Measurements from ENCODE around the gene ZNF423.

The ZNF423 gene

GRCh38 chr16:49491771-49492761, 363.8 kb downstream of the ZNF423 start:
- no peak for DNase-seq (ENCODE audit: low read depth)

- DNase-seq (ENCODE audit: low read depth), result no peak
Measured at GRCh38 chr16:49491106-49491670, 364.7 kb downstream of the ZNF423 start.

DNA sequence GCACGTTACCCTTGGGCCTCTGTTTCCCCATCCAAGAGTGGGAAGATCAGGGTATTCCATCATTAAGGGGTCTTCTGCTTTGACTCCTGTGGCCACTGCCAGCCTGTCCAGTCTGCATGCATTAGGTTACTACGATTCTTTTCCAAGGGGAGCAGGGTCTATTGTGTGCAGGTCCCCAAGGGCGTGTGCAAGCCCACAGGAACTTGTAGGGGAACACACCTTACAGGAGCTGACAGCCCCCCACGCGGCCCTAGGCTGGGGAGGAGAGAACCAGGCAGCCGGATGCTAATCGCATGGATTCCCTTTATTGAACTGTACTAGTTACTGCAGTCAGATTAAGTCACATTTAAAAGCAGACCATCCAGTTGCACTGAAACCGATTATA, 365.6 kb downstream of the ZNF423 start:
- no peak for DNase-seq (ENCODE audit: low read depth)

- DNase-seq (ENCODE audit: low read depth), result no peak
Measured at GRCh38 chr16:49489686-49490320, 366.1 kb downstream of the ZNF423 start.

- no peak for DNase-seq (ENCODE audit: low read depth)
Measured at GRCh38 chr16:49488740-49489525, 367.0 kb downstream of the ZNF423 start.

- DNase-seq (ENCODE audit: low read depth), result no peak
Measured at GRCh38 chr16:49488336-49488735, 367.6 kb downstream of the ZNF423 start.

GRCh38 chr16:49487746-49488145, 368.2 kb downstream of the ZNF423 start:
- no peak for DNase-seq (ENCODE audit: low read depth)

DNA sequence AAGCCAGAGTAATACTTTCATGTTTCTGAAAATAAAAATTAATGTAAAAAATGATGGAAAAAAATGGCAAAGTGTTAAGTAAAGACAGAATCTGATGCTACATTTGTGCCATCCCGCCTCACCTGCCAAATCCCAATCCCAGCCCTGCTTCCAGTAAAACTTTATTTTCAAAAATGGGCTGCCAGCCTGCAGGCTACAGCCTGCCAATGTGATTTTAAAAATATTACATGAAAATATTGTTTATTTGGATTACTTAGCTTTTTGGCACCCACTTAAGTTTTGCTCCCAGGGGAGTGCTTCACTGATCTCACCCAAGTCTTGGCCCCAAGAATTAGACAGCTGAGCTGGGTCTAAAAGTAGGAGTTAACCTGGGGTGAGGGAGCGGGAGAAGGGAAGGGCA, 369.5 kb downstream of the ZNF423 start:
- DNase-seq (ENCODE audit: low read depth), result no peak

DNA sequence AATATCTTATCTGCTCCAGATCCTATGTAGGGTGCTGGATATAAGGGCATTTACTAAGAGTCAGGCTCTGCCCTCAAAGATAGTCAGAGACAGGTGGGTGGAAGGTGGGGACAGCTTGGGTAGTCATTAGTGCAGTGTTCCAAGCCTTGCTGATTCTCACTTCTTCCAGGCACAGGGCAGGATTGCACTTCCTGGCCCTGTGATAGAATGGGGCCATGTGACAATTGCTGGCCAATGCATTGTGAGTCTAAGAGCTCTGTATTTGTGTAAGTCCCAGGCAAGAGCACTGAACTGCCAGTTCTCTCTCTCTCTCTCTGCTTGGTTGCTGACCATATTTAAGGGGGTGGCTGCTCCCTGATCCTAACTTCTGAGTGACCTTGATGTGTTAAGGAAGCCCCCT, 370.2 kb downstream of the ZNF423 start:
- DNase-seq (ENCODE audit: low read depth), result no peak

- DNase-seq (ENCODE audit: low read depth), result no peak
Measured at GRCh38 chr16:49484936-49485335, 371.0 kb downstream of the ZNF423 start.

DNA sequence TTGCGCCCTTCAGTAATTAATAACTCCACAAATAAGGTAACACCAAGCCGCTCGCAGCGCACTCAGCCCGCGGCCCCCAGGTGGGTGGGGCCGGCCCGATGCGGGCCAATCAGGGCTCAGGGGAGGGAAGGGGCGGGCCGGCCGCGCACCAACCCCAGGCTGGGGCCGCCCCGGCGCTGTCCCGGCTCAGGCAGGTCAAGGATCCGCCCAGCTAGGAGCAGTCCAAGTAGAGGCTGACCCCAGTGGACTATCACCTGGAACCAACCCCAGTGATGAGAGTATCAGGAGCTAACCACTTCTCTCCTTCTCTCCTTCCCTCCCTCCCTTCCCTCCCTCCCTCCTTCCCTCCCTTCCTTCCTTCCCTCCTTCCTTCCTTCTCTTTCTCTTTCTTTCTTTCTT, 371.5 kb downstream of the ZNF423 start:
- no peak for DNase-seq (ENCODE audit: low read depth)

DNA sequence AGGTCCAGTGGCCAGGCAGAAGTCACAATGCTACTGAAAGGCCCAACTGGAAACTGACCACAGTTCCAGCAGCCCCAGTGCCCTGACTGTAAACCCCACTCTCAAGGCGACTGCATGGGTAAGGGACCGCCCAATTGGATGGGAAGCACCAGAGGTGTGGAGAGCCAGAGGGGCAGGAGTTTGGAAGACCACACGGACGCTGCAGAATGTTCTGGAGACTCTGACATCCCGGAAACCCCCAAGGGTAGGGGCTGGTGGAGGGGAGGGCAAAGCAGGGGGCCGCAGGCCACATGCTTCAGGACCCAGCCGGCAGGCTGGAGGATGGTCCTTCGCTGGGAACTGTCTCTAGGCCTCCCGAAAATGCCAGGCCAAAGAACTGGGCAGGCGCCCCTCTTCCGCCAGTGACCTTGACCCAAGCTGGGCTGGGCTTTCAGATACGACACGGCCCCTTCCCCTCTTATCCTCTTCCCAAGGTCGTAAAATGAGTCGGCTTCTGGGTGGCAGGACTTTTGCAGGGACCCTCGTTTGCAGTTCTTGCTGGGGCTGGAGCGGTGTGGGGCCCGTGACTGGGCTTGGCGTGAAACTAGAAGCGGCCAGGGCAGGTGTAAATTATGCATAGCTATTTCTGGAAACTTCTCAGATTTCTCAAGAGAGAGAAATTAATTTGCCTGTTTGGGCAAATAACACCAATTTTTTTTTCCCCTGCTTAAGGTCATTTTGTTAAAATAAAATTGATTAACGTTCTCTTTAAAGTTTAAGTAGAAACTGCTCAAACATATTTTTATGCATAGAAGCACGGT, 372.1 kb downstream of the ZNF423 start:
- no peak for DNase-seq (ENCODE audit: low read depth)

DNA sequence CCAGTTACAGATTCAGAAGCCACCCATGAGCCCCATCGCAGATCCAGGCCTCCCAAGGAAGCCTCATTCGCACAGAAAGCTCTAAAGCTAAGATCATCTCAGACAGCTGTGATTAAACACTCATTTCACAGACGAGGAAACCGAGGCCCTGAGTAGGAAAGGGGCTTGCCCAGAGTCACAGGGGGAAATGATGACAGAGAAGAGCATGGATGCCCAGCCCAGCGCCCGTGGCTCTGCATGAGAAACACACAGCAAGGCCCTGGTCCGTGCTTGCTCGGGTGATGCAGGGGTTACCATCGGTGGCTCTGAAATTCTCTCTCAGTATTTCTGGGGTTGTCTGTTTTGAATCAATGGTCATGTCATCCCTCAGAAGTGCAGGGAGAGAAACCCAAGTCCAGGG, 372.7 kb downstream of the ZNF423 start:
- no peak for DNase-seq (ENCODE audit: low read depth)

DNA sequence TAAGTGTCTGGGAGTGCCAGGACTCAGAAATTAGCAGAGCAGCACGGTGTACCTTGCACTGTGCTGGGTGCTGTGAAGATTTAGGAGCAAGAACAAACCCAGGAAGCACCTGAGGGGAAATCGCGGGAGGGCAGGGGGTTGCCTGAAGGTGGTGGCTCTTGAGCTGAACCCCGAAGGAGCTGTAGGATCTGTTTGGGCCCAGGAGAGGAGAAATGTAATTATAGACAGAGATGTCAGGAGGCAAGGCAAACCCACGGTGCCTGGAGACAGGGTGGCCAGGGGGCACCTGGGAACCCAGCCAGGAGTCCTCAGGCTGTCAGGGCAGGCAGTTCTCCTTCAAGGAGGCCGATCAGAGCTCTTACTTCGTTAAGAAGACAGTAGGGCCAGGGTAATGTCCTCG, 373.2 kb downstream of the ZNF423 start:
- no peak for DNase-seq (ENCODE audit: low read depth)

DNA sequence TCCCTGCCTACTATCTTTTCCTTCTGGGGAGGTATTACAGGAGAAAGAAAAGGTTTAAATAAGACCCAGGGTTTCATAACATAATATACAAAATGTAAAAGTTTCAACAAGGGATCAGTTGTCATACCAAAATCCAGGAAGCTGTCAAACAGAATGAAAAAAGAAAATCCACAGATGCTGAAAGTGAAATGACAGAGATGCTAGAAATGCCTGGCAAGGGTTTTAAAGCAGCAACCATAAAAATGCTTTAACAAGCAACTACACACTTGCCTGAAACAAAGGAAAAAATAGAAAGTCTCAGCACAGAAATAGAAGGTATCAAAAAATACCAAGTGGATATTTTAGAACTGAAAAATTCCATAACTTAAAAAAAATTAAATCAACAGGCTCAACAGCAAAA, 377.3 kb downstream of the ZNF423 start:
- no peak for DNase-seq (ENCODE audit: low read depth)

- DNase-seq (ENCODE audit: low read depth), result no peak
Measured at GRCh38 chr16:49478107-49478506, 377.8 kb downstream of the ZNF423 start.

- DNase-seq (ENCODE audit: low read depth), result no peak
Measured at GRCh38 chr16:49477250-49477895, 378.5 kb downstream of the ZNF423 start.

- no peak for DNase-seq (ENCODE audit: low read depth)
Measured at GRCh38 chr16:49474741-49475140, 381.2 kb downstream of the ZNF423 start.

DNA sequence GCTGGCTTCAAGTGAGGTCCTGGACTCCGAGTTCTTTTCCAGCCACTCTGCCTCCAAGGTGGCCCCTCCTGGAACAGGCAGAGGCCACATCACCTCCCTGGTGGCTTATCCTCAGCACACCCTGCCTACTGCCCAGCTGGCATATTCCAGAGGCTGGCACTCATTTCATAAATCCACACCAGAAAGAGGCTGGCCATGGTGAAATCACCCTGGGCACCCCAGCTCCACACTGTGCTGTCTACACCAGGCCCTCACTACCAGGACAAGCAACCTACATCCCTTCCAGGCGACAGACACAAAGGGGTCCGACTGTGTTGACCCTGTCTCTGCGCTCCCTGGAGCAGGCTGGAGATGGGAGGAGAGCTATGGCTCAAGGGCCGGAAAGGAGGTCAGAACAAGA, 382.1 kb downstream of the ZNF423 start:
- no peak for DNase-seq (ENCODE audit: low read depth)

GRCh38 chr16:49473131-49473530, 382.8 kb downstream of the ZNF423 start:
- DNase-seq (ENCODE audit: low read depth), result no peak

- DNase-seq (ENCODE audit: low read depth), result no peak
Measured at GRCh38 chr16:49472598-49472997, 383.3 kb downstream of the ZNF423 start.

Data from non-pigmented ciliary epithelial cell (primary cell).